SU-DHL-6 (cell line): ENCODE results near the gene TAF6L.

ENCODE experiments used
- H2AFZ ChIP-seq: fragments of 200-600 bp; sonication (generic); 2 replicates; pipeline ENCODE4 v1.6.1; 2014; ENCODE audit warnings: low read depth, mild to moderate bottlenecking, moderate library complexity, mixed read lengths, antibody characterized with exemption, low read length; ENCODE audit not compliant: severe bottlenecking
- H3F3A ChIP-seq: fragments of 200-600 bp; shearing (Covaris generic); 2 replicates; pipeline ENCODE4 v1.6.0; 2016; ENCODE audit warnings: antibody characterized with exemption, mild to moderate bottlenecking; ENCODE audit not compliant: insufficient read depth
- H3K27ac ChIP-seq: fragments of 200-600 bp; sonication (generic); 2 replicates; pipeline ENCODE4 v1.5.1; 2016; ENCODE audit warnings: low read depth, mild to moderate bottlenecking, low read length, moderate library complexity, mixed read lengths
- H3K27me3 ChIP-seq: fragments of 200-600 bp; sonication (generic), shearing (Covaris generic); 2 replicates; pipeline ENCODE4 v1.6.0; 2014; ENCODE audit warnings: mild to moderate bottlenecking, low read length
- H3K36me3 ChIP-seq: fragments of 200-600 bp; sonication (generic); 2 replicates; pipeline ENCODE4 v1.6.1; 2014; ENCODE audit warnings: mild to moderate bottlenecking, low read length, mixed read lengths
- H3K4me2 ChIP-seq: fragments of 300-600, 200-600 bp; shearing (Covaris generic), sonication (generic); 2 replicates; pipeline ENCODE4 v1.6.0; 2014; ENCODE audit warnings: low read length, low read depth, mild to moderate bottlenecking; ENCODE audit not compliant: poor library complexity, severe bottlenecking
- H3K4me3 ChIP-seq: fragments of 200-600 bp; sonication (generic); 2 replicates; pipeline ENCODE4 v1.5.1; 2014; ENCODE audit warnings: antibody characterized with exemption, low read length, mild to moderate bottlenecking, mixed read lengths; ENCODE audit not compliant: insufficient read depth, poor library complexity, severe bottlenecking
- H3K79me2 ChIP-seq: fragments of 200-600 bp; sonication (generic); 2 replicates; pipeline ENCODE4 v1.6.1; 2014; ENCODE audit warnings: mild to moderate bottlenecking, low read length, moderate library complexity; ENCODE audit not compliant: insufficient read depth
- H3K9ac ChIP-seq: fragments of 200-600 bp; sonication (generic); 2 replicates; pipeline ENCODE4 v1.7.0; 2014; ENCODE audit warnings: mild to moderate bottlenecking, low read length
- H3K9me2 ChIP-seq: fragments of 200-600 bp; sonication (generic); replicated peaks from 2 replicates; pipeline ENCODE4 v1.6.1; 2014; ENCODE audit warnings: low read length; ENCODE audit not compliant: insufficient read depth
- H3K9me3 ChIP-seq: fragments of 200-600 bp; sonication (generic); 2 replicates; pipeline ENCODE4 v1.6.1; 2014; ENCODE audit warnings: low read length, mixed read lengths; ENCODE audit not compliant: insufficient read depth
- H4K20me1 ChIP-seq: fragments of 200-600 bp; sonication (generic); 2 replicates; pipeline ENCODE4 v1.6.1; 2014; ENCODE audit warnings: low read depth, mild to moderate bottlenecking, antibody characterized with exemption, low read length, moderate library complexity, mixed read lengths
- CTCF ChIP-seq: fragments of 200-600 bp; sonication (generic); IDR thresholded peaks from one replicate; pipeline ENCODE4 v1.5.1; 2017; ENCODE audit warnings: antibody characterized with exemption, mild to moderate bottlenecking, low read length, moderate library complexity; ENCODE audit not compliant: insufficient read depth, poor library complexity, severe bottlenecking
- EZH2phosphoT487 ChIP-seq: fragments of 200-600 bp; sonication (generic), shearing (Covaris generic); conservative IDR thresholded peaks from 2 replicates; pipeline ENCODE4 v1.6.1; 2018; ENCODE audit warnings: mild to moderate bottlenecking, antibody characterized with exemption, low read length, moderate library complexity, mixed read lengths

The TAF6L gene

DNA sequence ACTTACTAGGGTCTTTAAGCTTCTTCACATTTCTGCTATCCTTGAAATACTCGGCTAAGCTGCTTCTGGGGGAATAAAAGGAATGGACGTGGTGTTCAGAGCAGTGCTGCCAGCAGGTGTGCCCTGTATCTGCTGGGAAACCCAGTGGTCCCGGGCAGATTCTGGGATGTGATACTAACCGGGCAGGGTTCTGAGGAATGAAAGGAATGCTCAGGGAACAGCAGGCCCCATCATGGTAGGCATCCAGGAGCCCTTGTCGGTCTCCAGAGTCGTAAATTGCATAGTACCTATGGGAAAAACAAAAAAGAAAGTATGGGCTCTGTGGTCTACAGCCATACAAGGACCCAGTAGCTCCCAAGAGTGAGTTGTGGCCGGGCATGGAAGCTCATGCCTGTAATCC, 25.1 kb downstream of the TAF6L start:
- Histone ChIP-seq H3F3A (peaks cover 10% of the 10 kb centered on the region), H3K79me2 (peaks cover 5% of the 10 kb centered on the region), H2AFZ (no peak overlapping the region), H3K4me3 (no peak overlapping the region), H3K36me3 (peaks cover 19% of the 10 kb centered on the region), H3K9ac (no peak overlapping the region), H4K20me1 (no peaks in the 10 kb centered on the region), H3K9me2 (no peaks in the 10 kb centered on the region), H3K9me3 (no peaks in the 10 kb centered on the region), H3K27me3 (no peaks in the 10 kb centered on the region), H3K27ac (no peak overlapping the region), H3K4me2 (no peak overlapping the region)
- TF ChIP-seq EZH2phosphoT487 (no peak), CTCF (no peak)

DNA sequence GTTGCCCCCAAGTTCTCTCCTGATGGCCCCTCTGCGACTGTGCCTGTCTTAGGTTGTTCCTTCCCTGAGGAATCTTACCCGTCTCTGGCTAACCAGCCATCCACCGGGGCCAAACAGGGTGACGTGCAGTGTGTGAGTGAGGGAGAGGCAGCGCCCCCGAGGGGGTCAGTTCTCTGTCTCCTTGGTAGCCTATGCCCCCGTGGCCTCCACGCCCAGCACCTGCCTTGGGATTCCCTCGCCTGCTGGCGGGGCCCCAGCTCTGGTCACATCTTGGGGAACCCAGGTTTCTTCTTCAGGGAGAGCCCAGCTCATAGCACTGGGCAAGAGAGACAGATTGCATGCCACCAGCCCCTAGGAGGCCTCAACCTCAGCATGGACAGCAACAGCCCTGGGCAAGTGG, 28.3 kb downstream of the TAF6L start:
- Histone ChIP-seq H3K9me2 (no peaks in the 10 kb centered on the region), H3K9me3 (no peaks in the 10 kb centered on the region), H3K27me3 (no peaks in the 10 kb centered on the region), H3K4me3 (no peak overlapping the region), H3K4me2 (no peak overlapping the region), H3K36me3 (peaks cover 10% of the 10 kb centered on the region), H2AFZ (no peak overlapping the region), H3K9ac (no peak overlapping the region), H4K20me1 (no peaks in the 10 kb centered on the region), H3F3A (no peaks in the 10 kb centered on the region), H3K27ac (no peak overlapping the region), H3K79me2 (peaks cover 13% of the 10 kb centered on the region)
- TF ChIP-seq CTCF (no peak), EZH2phosphoT487 (no peak)

- Histone ChIP-seq H4K20me1 (no peaks in the 10 kb centered on the region), H3K79me2 (peaks cover 19% of the 10 kb centered on the region), H3K9ac (no peak overlapping the region), H3F3A (no peaks in the 10 kb centered on the region), H3K4me2 (no peak overlapping the region), H3K27me3 (no peaks in the 10 kb centered on the region), H3K4me3 (no peak overlapping the region), H3K9me2 (no peaks in the 10 kb centered on the region), H2AFZ (no peak overlapping the region), H3K9me3 (no peaks in the 10 kb centered on the region), H3K36me3 (peaks cover 2% of the 10 kb centered on the region; the same call in 1 of the 2 replicates), H3K27ac (no peak overlapping the region)
- TF ChIP-seq EZH2phosphoT487: no peak
- TF ChIP-seq CTCF: no peak
Measured at GRCh38 chr11:62801071-62801470, 29.9 kb downstream of the TAF6L start.
